Prostate gland (tissue), 2 donors: ENCODE results near the gene GOLGA8N. TPM values are rescaled to one million over a fixed set of nuclear protein-coding genes. Genes with fewer than 3 reads are reported as not detected.

ENCODE experiments used
- DNase-seq: peaks from one replicate; pipeline ENCODE4 v3.0.0-alpha.2; 2019; ENCODE audit warnings: low spot score
- H3K27ac ChIP-seq, 2 donors: fragments of 200-600 bp; sonication (generic); 2 replicates each; pipeline ENCODE4 v1.5.1; 2017 to 2019
- H3K27me3 ChIP-seq: fragments of 200-600 bp; sonication (generic); replicated peaks from 2 replicates; pipeline ENCODE4 v1.5.1; 2019; ENCODE audit not compliant: insufficient read depth
- H3K36me3 ChIP-seq, 2 donors: fragments of 200-600 bp; sonication (generic); 1 replicate in 1 of 2; 2 replicates in 1 of 2; pipeline versions ENCODE4 v1.5.1 to v1.8.1; 2017 to 2019
- H3K4me1 ChIP-seq: fragments of 200-600 bp; sonication (generic); replicated peaks from 2 replicates; pipeline ENCODE4 v1.5.1; 2019
- H3K4me3 ChIP-seq, 2 donors: fragments of 200-600 bp; sonication (generic); 2 replicates each; pipeline ENCODE4 v1.5.1; 2017 to 2019
- H3K9me3 ChIP-seq: fragments of 200-600 bp; sonication (generic); 2 replicates; pipeline ENCODE4 v1.5.1; 2017
- POLR2A ChIP-seq: fragments of 450-650 bp; IDR thresholded peaks from one replicate; pipeline ENCODE4 v1.6.1; 2016; ENCODE audit warnings: antibody characterized with exemption, mild to moderate bottlenecking
- POLR2AphosphoS5 ChIP-seq: sonication (generic); formaldehyde crosslinking; IDR thresholded peaks from one replicate; pipeline ENCODE4 v1.6.1; 2017; ENCODE audit warnings: antibody characterized with exemption
- WGBS: methylation state at CpG from one replicate; pipeline ENCODE4 v1.1.5; 2018; 5-methylcytosine and 5-hydroxymethylcytosine counted together
- intact Hi-C: fragments of 100-400 bp; cut with DNase I; formaldehyde crosslinking; loops from one replicate; pipeline ENCODE4 v1.14.2; 2022
- total RNA-seq, 2 donors: library from RNA; depleted of rRNA; stranded (reverse); fragments of >200 nt; gene quantifications; one replicate each; pipeline ENCODE4 v1.1.0, GENCODE V29; 2016
- TF ChIP-seq, protein P1 (sequence below), 4 experiments: fragments of 200-600 bp in 2 of 4; fragments of 450-650 bp in 2 of 4; sonication (generic) in 2 of 4; IDR thresholded peaks; 1 replicate in 3 of 4; 2 replicates in 1 of 4; pipeline ENCODE4 v1.5.1; 2016 to 2019; ENCODE audit warnings: antibody characterized with exemption in 4 of 4, mild to moderate bottlenecking in 2 of 4, moderate library complexity in 2 of 4

The GOLGA8N gene
- total RNA-seq, 2 donors from 2014 or later, result 3.9 to 10.0 TPM

DNA sequence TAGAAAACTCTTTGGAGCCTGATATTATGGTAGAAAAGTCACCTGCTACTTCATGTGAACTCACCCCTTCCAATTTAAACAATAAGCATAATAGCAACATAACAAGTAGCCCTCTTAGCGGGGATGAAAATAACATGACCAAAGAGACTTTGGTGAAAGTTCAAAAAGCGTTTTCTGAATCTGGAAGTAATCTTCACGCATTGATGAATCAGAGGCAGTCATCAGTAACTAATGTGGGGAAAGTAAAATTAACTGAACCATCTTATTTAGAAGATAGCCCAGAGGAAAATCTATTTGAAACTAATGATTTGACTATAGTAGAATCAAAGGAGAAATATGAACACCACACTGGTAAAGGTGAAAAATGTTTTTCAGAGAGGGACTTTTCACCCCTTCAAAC, 43.2 kb downstream of the GOLGA8N start:
- 94% methylated on average over 3 of the region's 3 CpGs for WGBS
- no peak for TF ChIP-seq POLR2AphosphoS5
- TF ChIP-seq POLR2A, result no peak
- TF ChIP-seq, protein P1, sequence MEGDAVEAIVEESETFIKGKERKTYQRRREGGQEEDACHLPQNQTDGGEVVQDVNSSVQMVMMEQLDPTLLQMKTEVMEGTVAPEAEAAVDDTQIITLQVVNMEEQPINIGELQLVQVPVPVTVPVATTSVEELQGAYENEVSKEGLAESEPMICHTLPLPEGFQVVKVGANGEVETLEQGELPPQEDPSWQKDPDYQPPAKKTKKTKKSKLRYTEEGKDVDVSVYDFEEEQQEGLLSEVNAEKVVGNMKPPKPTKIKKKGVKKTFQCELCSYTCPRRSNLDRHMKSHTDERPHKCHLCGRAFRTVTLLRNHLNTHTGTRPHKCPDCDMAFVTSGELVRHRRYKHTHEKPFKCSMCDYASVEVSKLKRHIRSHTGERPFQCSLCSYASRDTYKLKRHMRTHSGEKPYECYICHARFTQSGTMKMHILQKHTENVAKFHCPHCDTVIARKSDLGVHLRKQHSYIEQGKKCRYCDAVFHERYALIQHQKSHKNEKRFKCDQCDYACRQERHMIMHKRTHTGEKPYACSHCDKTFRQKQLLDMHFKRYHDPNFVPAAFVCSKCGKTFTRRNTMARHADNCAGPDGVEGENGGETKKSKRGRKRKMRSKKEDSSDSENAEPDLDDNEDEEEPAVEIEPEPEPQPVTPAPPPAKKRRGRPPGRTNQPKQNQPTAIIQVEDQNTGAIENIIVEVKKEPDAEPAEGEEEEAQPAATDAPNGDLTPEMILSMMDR (IDR thresholded peaks at IDR 0.05), result no peak

DNA sequence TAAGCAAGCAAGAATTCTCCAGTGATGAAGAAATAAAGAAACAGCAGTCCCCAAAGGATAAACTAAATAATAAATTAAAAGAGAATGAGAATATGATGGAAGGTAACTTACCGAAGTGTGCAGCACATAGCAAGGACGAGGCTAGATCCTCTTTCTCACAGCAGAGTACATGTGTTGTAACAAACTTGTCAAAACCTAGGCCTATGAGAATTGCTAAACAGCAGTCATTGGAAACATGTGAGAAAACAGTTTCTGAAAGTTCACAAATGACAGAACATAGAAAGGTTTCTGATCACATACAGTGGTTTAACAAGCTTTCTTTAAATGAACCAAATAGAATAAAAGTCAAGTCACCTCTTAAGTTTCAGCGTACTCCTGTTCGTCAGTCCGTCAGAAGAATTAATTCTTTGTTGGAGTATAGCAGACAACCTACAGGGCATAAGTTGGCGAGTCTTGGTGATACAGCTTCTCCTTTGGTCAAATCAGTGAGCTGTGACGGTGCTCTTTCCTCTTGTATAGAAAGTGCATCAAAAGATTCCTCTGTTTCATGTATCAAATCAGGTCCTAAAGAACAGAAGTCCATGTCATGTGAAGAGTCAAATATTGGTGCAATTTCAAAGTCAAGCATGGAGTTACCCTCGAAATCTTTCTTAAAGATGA, 43.8 kb downstream of the GOLGA8N start:
- 94% methylated on average over 8 of the region's 8 CpGs for WGBS

More for the DNA sequence above, 43.2 kb downstream of the GOLGA8N start:
- Histone ChIP-seq H3K27me3 (no peaks in the 10 kb centered on the region), H3K9me3 (no peaks in the 10 kb centered on the region), H3K36me3 (no peaks in the 10 kb centered on the region), H3K4me3 (no peak overlapping the region), H3K27ac (no peak overlapping the region), H3K4me1 (no peaks in the 10 kb centered on the region)
- DNase-seq, result no peak
- intact Hi-C loops, result no loop called here

DNA sequence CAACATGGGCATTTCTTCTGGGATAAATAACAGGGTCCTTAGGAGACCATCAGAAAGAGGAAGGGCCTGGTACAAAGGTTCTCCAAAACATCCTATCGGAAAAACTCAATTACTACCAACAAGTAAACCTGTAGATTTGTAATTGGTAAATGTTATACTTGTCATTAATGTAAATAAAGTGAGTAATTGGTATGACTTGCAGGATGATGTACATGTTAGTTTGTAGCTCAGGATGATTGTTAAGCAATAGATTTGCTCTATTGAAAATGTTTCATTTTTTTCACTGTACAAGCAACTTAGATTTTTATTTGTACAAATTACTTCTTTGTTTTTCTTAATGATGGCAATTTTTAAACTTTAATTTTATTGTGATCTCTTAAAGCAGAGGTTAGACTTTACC, 44.4 kb downstream of the GOLGA8N start:
- intact Hi-C loops, result no loop called here
- H3K27me3 ChIP-seq, result peaks cover 4% of the 10 kb centered on the region
- no peak overlapping the region for H3K27ac ChIP-seq
- TF ChIP-seq POLR2A, result no peak
- TF ChIP-seq, protein P1 (IDR thresholded peaks at IDR 0.05), result no peak
- no peaks in the 10 kb centered on the region for H3K9me3 ChIP-seq
- H3K4me3 ChIP-seq, result no peak overlapping the region
- no peaks in the 10 kb centered on the region for H3K36me3 ChIP-seq
- no peak for DNase-seq
- H3K4me1 ChIP-seq, result no peaks in the 10 kb centered on the region
- 100% methylated on average over 1 of the region's 1 CpG for WGBS

More for the DNA sequence above, 43.8 kb downstream of the GOLGA8N start:
- Histone ChIP-seq H3K27ac (no peak overlapping the region), H3K36me3 (no peaks in the 10 kb centered on the region), H3K9me3 (no peaks in the 10 kb centered on the region), H3K4me3 (no peak overlapping the region), H3K4me1 (no peaks in the 10 kb centered on the region), H3K27me3 (peaks cover 4% of the 10 kb centered on the region)
- no peak for TF ChIP-seq POLR2AphosphoS5
- DNase-seq, result no peak
- intact Hi-C loops, result no loop called here

DNA sequence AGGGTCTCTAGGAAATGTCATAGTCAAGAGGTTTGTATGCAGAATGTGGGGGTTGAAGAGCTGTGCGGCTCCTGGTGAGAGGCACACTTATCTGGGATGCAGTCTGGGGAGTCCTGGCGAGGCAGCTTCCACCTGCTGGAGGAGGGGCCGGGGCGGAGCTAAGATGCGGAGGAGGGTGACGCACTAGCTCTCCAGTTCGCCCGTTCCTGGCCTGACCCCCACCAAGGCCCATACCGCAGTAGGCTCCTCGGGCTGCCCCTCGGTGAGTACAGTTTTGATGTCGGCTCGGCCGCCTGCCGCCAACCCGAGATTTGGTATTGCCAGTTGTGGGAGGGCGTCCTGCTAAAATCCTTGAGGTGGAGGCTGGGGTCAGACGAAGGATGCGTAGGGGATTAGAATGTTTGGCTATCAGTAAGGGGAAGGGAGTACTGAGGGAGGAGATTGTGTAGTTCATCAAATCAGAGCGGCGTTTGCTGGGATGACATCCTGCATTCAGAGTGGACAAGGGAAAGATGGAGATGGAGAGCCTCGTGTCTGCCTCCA, 48.3 kb downstream of the GOLGA8N start, which contains the start of gene SCG5:
Gene SCG5 (plus strand): TSS at position 194 of the 543 bp plus-strand sequence. CDS start 1,883 bp downstream, outside the sequence.
- Histone ChIP-seq H3K9me3 (no peaks in the 10 kb centered on the region), H3K4me3 (no peak within 1 kb of the TSS), H3K4me1 (no peaks in the 10 kb centered on the region), H3K27ac (no peak within 1 kb of the TSS), H3K36me3 (no peaks in the 10 kb centered on the region), H3K27me3 (peaks cover 4% of the 10 kb centered on the region)
- TF ChIP-seq POLR2A, result no peak
- TF ChIP-seq POLR2AphosphoS5, result no peak
- TF ChIP-seq, protein P1 (IDR thresholded peaks at IDR 0.05), result no peak
- DNase-seq, result no peak
- WGBS, result 13% methylated on average over 22 of the region's 22 CpGs
- intact Hi-C loops, result no loop called here

DNA sequence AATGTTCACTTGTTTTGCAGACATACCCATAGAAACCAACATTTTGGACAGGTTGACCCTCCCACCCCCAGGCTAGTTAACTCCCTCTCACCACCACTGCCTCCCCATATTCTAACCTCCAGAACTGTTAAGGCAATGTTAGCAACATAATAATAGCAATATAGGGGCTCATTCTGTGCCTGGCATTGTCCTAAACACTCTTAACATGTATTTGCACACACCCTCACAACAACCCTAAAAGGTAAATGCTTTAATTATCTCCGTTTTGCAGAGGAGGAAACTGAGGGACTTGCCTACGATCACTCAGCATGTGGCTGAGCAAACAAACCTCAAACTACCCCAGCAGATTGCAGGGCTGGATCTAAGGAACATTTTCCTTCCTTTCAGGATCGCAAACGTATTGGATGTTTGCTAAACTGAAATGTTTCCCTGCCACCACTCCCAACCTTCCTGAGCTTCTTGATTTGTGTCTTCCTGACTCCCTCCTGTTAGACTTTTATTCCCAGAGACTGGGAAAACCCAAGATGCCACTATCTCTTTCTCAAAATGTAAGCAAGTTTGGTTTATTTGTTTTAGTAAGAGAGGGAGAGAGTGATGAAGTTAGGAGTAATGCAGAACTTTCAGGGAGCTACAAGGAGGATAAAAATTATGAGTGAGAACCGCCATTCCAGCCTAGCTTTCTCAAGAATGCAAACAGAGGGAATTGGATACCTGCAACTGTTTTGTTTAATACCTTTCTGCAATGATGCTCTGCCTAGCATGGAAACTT, 49.6 kb downstream of the GOLGA8N start:
- H3K4me3 ChIP-seq, result no peak overlapping the region
- no peaks in the 10 kb centered on the region for H3K4me1 ChIP-seq
- no peaks in the 10 kb centered on the region for H3K9me3 ChIP-seq
- no peak for TF ChIP-seq POLR2AphosphoS5
- TF ChIP-seq, protein P1 (IDR thresholded peaks at IDR 0.05), result no peak
- TF ChIP-seq POLR2A, result no peak
- DNase-seq, result no peak
- no peaks in the 10 kb centered on the region for H3K36me3 ChIP-seq
- 72% methylated on average over 5 of the region's 5 CpGs for WGBS
- intact Hi-C loops, result no loop called here
- peaks cover 4% of the 10 kb centered on the region for H3K27me3 ChIP-seq
- no peak overlapping the region for H3K27ac ChIP-seq
